ENCODE results near the gene WDR90.
A peak's percentile ranks its signal among the peaks of the same experiment; 100 is the strongest.

Gene WDR90

GRCh38 chr16:678858-679813 is 30.0 kb downstream of the WDR90 start:
- peak overlapping the region; percentile 15 to 79 for H3K4me3 ChIP-seq (ENCODE audit: low read length in 2 of 2)
- H2AFZ ChIP-seq (ENCODE audit: low read length), result peak overlapping the region; percentile 78
- peak overlapping the region; percentile 94 for H2BK15ac ChIP-seq (ENCODE audit: low read length)
- WGBS, 2 donors (ENCODE audit: extremely low coverage in 2 of 2, insufficient read length in 2 of 2, insufficient replicate concordance in 1 of 2), result no CpG with 5 or more reads among the region's 52 CpGs
- peak overlapping the region; percentile 56 for H3K14ac ChIP-seq (ENCODE audit: low read length)
- H3K4me2 ChIP-seq (ENCODE audit: insufficient read depth, low read length, poor library complexity, severe bottlenecking), result peak overlapping the region; percentile 97
- H4K91ac ChIP-seq (ENCODE audit: low read depth, low read length, poor library complexity), result no peak overlapping the region
- peak overlapping the region; percentile 54 for H2BK120ac ChIP-seq (ENCODE audit: low read depth, low read length)
- H2BK5ac ChIP-seq (ENCODE audit: low read length), result peak overlapping the region; percentile 91
- H3K23ac ChIP-seq (ENCODE audit: low read depth, low read length, poor library complexity), result peak overlapping the region; percentile 89
- H2AK5ac ChIP-seq (ENCODE audit: low read depth, low read length), result peak overlapping the region; percentile 99
- peak overlapping the region; percentile 89 for H2BK12ac ChIP-seq (ENCODE audit: low read length)
- H3K9me3 ChIP-seq (replicated peaks in 1 of 2; ENCODE audit: control insufficient read depth in 2 of 2, insufficient read depth in 1 of 2, low read depth in 1 of 2, low read length in 2 of 2), result peaks cover 0 to 2% of the 10 kb centered on the region in 2 donors
- H4K8ac ChIP-seq (ENCODE audit: low read depth, low read length), result no peak overlapping the region
- peaks cover 7 to 26% of the 10 kb centered on the region in 2 donors for H3K4me1 ChIP-seq (ENCODE audit: control insufficient read depth in 2 of 2, insufficient read depth in 1 of 2, low read depth in 1 of 2, low read length in 2 of 2)
- peaks cover 0 to 14% (median 0%) of the 10 kb centered on the region in 3 experiments for H3K27me3 ChIP-seq (ENCODE audit: control insufficient read depth in 3 of 3, insufficient read depth in 3 of 3, low read depth in 1 of 3, low read length in 3 of 3)
- peak overlapping the region; percentile 91 for H3K18ac ChIP-seq (ENCODE audit: low read length)
- peak overlapping the region; percentile 66 for H3K4ac ChIP-seq (ENCODE audit: low read length)
- H3K79me1 ChIP-seq (ENCODE audit: low read depth, low read length), result peaks cover 30% of the 10 kb centered on the region
- peak overlapping the region; percentile 72 for H3K27ac ChIP-seq (replicated peaks; ENCODE audit: low read length)
- H3K36me3 ChIP-seq (replicated peaks in 1 of 2; ENCODE audit: control insufficient read depth in 2 of 2, insufficient read depth in 2 of 2, low read length in 2 of 2), result peaks cover 22 to 35% of the 10 kb centered on the region in 2 donors
- H3K9ac ChIP-seq (ENCODE audit: low read depth, low read length, poor library complexity), result peak overlapping the region; percentile 80
- peak; percentile 63 for DNase-seq (ENCODE audit: low spot score)

GRCh38 chr16:679814-680624 is 30.9 kb downstream of the WDR90 start, which contains the start of gene STUB1:
Gene STUB1, plus strand, starts transcription at chr16:680410. Its CDS starts 116 bp downstream, at chr16:680526.
- Histone ChIP-seq H2BK15ac (ENCODE audit: low read length) (peak within 1 kb of the TSS; percentile 92), H2AFZ (ENCODE audit: low read length) (peak within 1 kb of the TSS; percentile 95), H2BK12ac (ENCODE audit: low read length) (no peak within 1 kb of the TSS), H3K18ac (ENCODE audit: low read length) (peak within 1 kb of the TSS; percentile 99), H3K36me3 (replicated peaks in 1 of 2; ENCODE audit: control insufficient read depth in 2 of 2, insufficient read depth in 2 of 2, low read length in 2 of 2) (peaks cover 23 to 35% of the 10 kb centered on the region in 2 donors), H3K14ac (ENCODE audit: low read length) (peak within 1 kb of the TSS; percentile 61), H3K9me3 (replicated peaks in 1 of 2; ENCODE audit: control insufficient read depth in 2 of 2, insufficient read depth in 1 of 2, low read depth in 1 of 2, low read length in 2 of 2) (peaks cover 0 to 2% of the 10 kb centered on the region in 2 donors), H2AK5ac (ENCODE audit: low read depth, low read length) (peak within 1 kb of the TSS; percentile 86), H3K4ac (ENCODE audit: low read length) (no peak within 1 kb of the TSS), H3K23ac (ENCODE audit: low read depth, low read length, poor library complexity) (peak within 1 kb of the TSS; percentile 98), H2BK120ac (ENCODE audit: low read depth, low read length) (no peak within 1 kb of the TSS), H3K27ac (replicated peaks; ENCODE audit: low read length) (peak within 1 kb of the TSS; percentile 93), H3K79me1 (ENCODE audit: low read depth, low read length) (peaks cover 30% of the 10 kb centered on the region), H3K4me1 (ENCODE audit: control insufficient read depth in 2 of 2, insufficient read depth in 1 of 2, low read depth in 1 of 2, low read length in 2 of 2) (peaks cover 7 to 25% of the 10 kb centered on the region in 2 donors), H2BK5ac (ENCODE audit: low read length) (peak within 1 kb of the TSS; percentile 91), H3K4me2 (ENCODE audit: insufficient read depth, low read length, poor library complexity, severe bottlenecking) (peak within 1 kb of the TSS; percentile 97), H3K4me3 (ENCODE audit: low read length in 2 of 2) (peak within 1 kb of the TSS; percentile 87 to 98), H3K9ac (ENCODE audit: low read depth, low read length, poor library complexity) (peak within 1 kb of the TSS; percentile 94), H3K27me3 (ENCODE audit: control insufficient read depth in 3 of 3, insufficient read depth in 3 of 3, low read depth in 1 of 3, low read length in 3 of 3) (peaks cover 0 to 10% (median 0%) of the 10 kb centered on the region in 3 experiments), H4K8ac (ENCODE audit: low read depth, low read length) (peak within 1 kb of the TSS; percentile 52), H4K91ac (ENCODE audit: low read depth, low read length, poor library complexity) (no peak within 1 kb of the TSS)
- WGBS, 2 donors (ENCODE audit: extremely low coverage in 2 of 2, insufficient read length in 2 of 2, insufficient replicate concordance in 1 of 2), result no CpG with 5 or more reads among the region's 91 CpGs
- DNase-seq (ENCODE audit: low spot score), result peak; percentile 87

DNA sequence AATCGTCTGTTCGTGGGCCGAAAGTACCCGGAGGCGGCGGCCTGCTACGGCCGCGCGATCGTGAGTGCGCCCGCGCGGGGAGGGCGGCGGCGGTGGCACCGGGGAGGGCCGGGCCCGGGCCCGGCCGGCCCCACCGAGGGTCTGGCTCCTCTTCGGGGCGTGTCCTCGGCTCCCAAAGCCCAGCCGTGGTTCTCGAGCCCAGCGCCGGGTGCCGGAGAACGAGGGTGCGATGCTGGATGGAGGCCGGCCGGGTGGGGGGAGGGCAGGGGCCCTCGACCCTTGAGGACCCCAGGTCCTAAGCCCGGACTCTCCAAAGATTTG is 31.4 kb downstream of the WDR90 start:
- Histone ChIP-seq H3K27me3 (ENCODE audit: control insufficient read depth in 3 of 3, insufficient read depth in 3 of 3, low read depth in 1 of 3, low read length in 3 of 3) (peaks cover 0 to 6% (median 0%) of the 10 kb centered on the region in 3 experiments), H2BK12ac (ENCODE audit: low read length) (no peak overlapping the region), H4K8ac (ENCODE audit: low read depth, low read length) (no peak overlapping the region), H3K14ac (ENCODE audit: low read length) (peak overlapping the region; percentile 61), H3K4me1 (ENCODE audit: control insufficient read depth in 2 of 2, insufficient read depth in 1 of 2, low read depth in 1 of 2, low read length in 2 of 2) (peaks cover 7 to 21% of the 10 kb centered on the region in 2 donors), H3K27ac (replicated peaks; ENCODE audit: low read length) (peak overlapping the region; percentile 93), H3K9me3 (replicated peaks in 1 of 2; ENCODE audit: control insufficient read depth in 2 of 2, insufficient read depth in 1 of 2, low read depth in 1 of 2, low read length in 2 of 2) (peaks cover 0 to 2% of the 10 kb centered on the region in 2 donors), H3K36me3 (replicated peaks in 1 of 2; ENCODE audit: control insufficient read depth in 2 of 2, insufficient read depth in 2 of 2, low read length in 2 of 2) (peaks cover 29 to 41% of the 10 kb centered on the region in 2 donors), H3K23ac (ENCODE audit: low read depth, low read length, poor library complexity) (peak overlapping the region; percentile 98), H2AFZ (ENCODE audit: low read length) (peak overlapping the region; percentile 95), H4K91ac (ENCODE audit: low read depth, low read length, poor library complexity) (no peak overlapping the region), H3K4me3 (ENCODE audit: low read length in 2 of 2) (peak overlapping the region; percentile 87 to 98), H2AK5ac (ENCODE audit: low read depth, low read length) (peak overlapping the region; percentile 86), H2BK120ac (ENCODE audit: low read depth, low read length) (no peak overlapping the region), H3K4ac (ENCODE audit: low read length) (no peak overlapping the region), H3K18ac (ENCODE audit: low read length) (peak overlapping the region; percentile 99), H2BK5ac (ENCODE audit: low read length) (peak overlapping the region; percentile 82), H3K9ac (ENCODE audit: low read depth, low read length, poor library complexity) (peak overlapping the region; percentile 94), H2BK15ac (ENCODE audit: low read length) (no peak overlapping the region), H3K4me2 (ENCODE audit: insufficient read depth, low read length, poor library complexity, severe bottlenecking) (peak overlapping the region; percentile 96), H3K79me1 (ENCODE audit: low read depth, low read length) (peaks cover 31% of the 10 kb centered on the region)
- no CpG with 5 or more reads among the region's 38 CpGs for WGBS, 2 donors (ENCODE audit: extremely low coverage in 2 of 2, insufficient read length in 2 of 2, insufficient replicate concordance in 1 of 2)
- no peak for DNase-seq (ENCODE audit: low spot score)
